ENCODE data around the gene FNDC3A. TPM values are rescaled to one million over a fixed set of nuclear protein-coding genes. Genes with fewer than 3 reads are reported as not detected.
"Not testable (repeated sequence)": the region's sequence is repeated elsewhere in the genome, so short reads cannot be mapped to it uniquely, and the experiment has no call there.

The FNDC3A gene
- total RNA-seq, 1 experiment from 2014 or later, result 34.3 TPM

DNA sequence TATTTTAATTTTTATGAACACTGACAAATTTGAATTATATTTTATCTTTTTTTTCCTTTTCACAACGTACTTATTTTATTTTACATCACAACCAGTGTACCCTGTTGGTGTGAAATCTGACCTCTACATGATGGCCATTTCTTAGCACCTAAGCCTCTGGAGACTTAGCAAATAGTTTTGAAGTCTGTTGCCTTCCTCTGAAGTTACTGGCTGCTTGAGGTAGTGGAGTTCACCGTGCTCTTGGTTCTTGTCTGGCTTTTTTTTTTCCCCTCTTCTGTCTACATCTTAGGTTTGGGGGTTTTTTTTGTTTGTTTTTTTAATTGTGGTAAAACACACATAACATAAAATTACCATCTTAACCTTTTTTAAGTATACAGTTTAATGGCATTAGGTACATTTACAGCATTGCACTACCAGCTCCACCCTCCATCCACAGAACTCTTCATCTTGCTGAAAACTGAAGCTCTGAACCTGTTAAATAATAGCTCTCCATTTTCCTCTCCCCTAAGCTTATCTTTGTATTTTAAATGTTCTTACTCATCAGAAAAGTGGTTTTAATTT lies 150.3 kb downstream of the FNDC3A start:
- CTCF ChIA-PET, result no interaction called here
- no peak overlapping the region for H2AFZ ChIP-seq
- no peaks in the 10 kb centered on the region for H3F3A ChIP-seq (ENCODE audit: insufficient read depth, low read depth)
- H3K27ac ChIP-seq, result no peak overlapping the region
- H3K4me2 ChIP-seq, result no peak overlapping the region
- POLR2A ChIA-PET (ENCODE audit: unreplicated experiment), result interaction anchor here (0.7 kb wide), 1 partner anchor 15 kb away, joined by 5 read pairs; no protein-coding TSS in a partner anchor
- H3K79me2 ChIP-seq (ENCODE audit: low read depth), result no peaks in the 10 kb centered on the region
- BruUV-seq (replicated peaks), result no TSS peak
- H3K4me3 ChIP-seq, result no peak overlapping the region
- no peak for DNase-seq
- H3K27me3 ChIP-seq (ENCODE audit: insufficient read depth, low read depth), result no peaks in the 10 kb centered on the region
- H3K9me2 ChIP-seq (ENCODE audit: insufficient read depth), result no peaks in the 10 kb centered on the region
- TF ChIP-seq EZH2 (IDR thresholded peaks at IDR 0.05; ENCODE audit: low read depth), result no peak
- TF ChIP-seq, protein P1, sequence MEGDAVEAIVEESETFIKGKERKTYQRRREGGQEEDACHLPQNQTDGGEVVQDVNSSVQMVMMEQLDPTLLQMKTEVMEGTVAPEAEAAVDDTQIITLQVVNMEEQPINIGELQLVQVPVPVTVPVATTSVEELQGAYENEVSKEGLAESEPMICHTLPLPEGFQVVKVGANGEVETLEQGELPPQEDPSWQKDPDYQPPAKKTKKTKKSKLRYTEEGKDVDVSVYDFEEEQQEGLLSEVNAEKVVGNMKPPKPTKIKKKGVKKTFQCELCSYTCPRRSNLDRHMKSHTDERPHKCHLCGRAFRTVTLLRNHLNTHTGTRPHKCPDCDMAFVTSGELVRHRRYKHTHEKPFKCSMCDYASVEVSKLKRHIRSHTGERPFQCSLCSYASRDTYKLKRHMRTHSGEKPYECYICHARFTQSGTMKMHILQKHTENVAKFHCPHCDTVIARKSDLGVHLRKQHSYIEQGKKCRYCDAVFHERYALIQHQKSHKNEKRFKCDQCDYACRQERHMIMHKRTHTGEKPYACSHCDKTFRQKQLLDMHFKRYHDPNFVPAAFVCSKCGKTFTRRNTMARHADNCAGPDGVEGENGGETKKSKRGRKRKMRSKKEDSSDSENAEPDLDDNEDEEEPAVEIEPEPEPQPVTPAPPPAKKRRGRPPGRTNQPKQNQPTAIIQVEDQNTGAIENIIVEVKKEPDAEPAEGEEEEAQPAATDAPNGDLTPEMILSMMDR (conservative IDR thresholded peaks at IDR 0.05), result no peak
- H3K36me3 ChIP-seq (ENCODE audit: low read depth), result peaks cover 9% of the 10 kb centered on the region
- H3K4me1 ChIP-seq (replicated peaks; ENCODE audit: insufficient read depth), result no peaks in the 10 kb centered on the region
- intact Hi-C loops (cut with micrococcal nuclease; ENCODE audit: unreplicated experiment), result no loop called here
- H3K9me3 ChIP-seq (ENCODE audit: insufficient read depth, low read depth), result no peaks in the 10 kb centered on the region
- H4K20me1 ChIP-seq (ENCODE audit: insufficient read depth), result peaks cover 17% of the 10 kb centered on the region; the same call in 1 of the 2 replicates

DNA sequence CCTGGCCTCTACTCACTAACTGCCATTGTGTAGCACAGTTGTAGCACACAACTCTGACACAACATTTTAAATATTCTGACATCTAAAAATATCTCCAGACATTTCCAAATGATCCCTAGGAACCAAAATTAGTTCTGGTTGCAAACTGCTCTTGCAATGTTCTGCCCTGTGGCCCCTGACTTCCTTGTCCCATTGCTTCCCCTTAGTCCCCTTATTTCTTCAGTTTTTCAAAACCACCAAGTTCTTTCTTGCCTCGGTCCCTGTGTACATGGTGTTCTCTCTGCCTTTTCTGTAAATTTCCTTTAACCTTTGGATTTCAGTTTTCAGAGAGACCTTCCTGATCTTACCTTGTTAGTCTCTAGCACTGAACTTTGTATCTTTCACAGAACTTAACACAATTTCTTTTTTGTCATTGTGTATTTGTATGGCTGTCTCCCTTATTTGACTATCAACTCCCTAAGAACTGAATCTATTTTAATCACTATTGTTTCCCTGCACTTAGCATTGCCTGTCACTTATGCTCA lies 156.8 kb downstream of the FNDC3A start:
- TF ChIP-seq, protein P1 (conservative IDR thresholded peaks at IDR 0.05), result no peak
- TF ChIP-seq EZH2 (IDR thresholded peaks at IDR 0.05; ENCODE audit: low read depth), result no peak
- DNase-seq, result no peak
- Histone ChIP-seq H3F3A (ENCODE audit: insufficient read depth, low read depth) (no peaks in the 10 kb centered on the region), H2AFZ (no peak overlapping the region), H3K4me1 (replicated peaks; ENCODE audit: insufficient read depth) (no peaks in the 10 kb centered on the region), H3K9me2 (ENCODE audit: insufficient read depth) (no peaks in the 10 kb centered on the region), H3K27me3 (ENCODE audit: insufficient read depth, low read depth) (no peaks in the 10 kb centered on the region), H3K4me2 (no peak overlapping the region), H3K9me3 (ENCODE audit: insufficient read depth, low read depth) (no peaks in the 10 kb centered on the region), H3K36me3 (ENCODE audit: low read depth) (peaks cover 8% of the 10 kb centered on the region), H4K20me1 (ENCODE audit: insufficient read depth) (peaks cover 15% of the 10 kb centered on the region; the same call in 1 of the 2 replicates), H3K79me2 (ENCODE audit: low read depth) (no peaks in the 10 kb centered on the region), H3K27ac (no peak overlapping the region), H3K4me3 (no peak overlapping the region)
- ChIA-PET CTCF (no interaction called here), POLR2A (ENCODE audit: unreplicated experiment) (no interaction called here)
- BruUV-seq (replicated peaks), result no TSS peak
- intact Hi-C loops (cut with micrococcal nuclease; ENCODE audit: unreplicated experiment), result no loop called here

DNA sequence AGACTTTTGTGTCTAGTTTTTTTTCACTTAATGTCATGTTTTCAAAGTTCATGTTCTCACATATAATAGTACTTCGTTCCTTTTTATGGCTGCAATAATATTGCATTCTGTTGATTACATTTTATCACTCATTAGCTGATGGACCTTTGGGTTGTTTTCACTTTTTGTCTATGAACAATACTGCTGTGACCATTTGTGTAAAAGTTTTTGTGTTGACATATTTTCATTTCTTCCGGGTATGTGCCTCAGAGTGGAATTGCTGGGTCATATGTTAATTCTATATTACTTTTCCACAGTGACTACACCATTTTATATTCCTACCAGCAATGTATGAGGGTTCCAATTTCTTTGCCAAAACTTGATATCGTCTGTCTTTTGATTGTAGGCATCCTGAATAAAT lies 158.6 kb downstream of the FNDC3A start:
- no peaks in the 10 kb centered on the region for H3K27me3 ChIP-seq (ENCODE audit: insufficient read depth, low read depth)
- H3F3A ChIP-seq (ENCODE audit: insufficient read depth, low read depth), result no peaks in the 10 kb centered on the region
- no peaks in the 10 kb centered on the region for H3K79me2 ChIP-seq (ENCODE audit: low read depth)
- no peak for TF ChIP-seq EZH2 (IDR thresholded peaks at IDR 0.05; ENCODE audit: low read depth)
- TF ChIP-seq, protein P1 (conservative IDR thresholded peaks at IDR 0.05), result no peak
- DNase-seq, result no peak
- BruUV-seq (replicated peaks), result no TSS peak
- no peaks in the 10 kb centered on the region for H3K9me3 ChIP-seq (ENCODE audit: insufficient read depth, low read depth)
- H3K4me3 ChIP-seq, result no peak overlapping the region
- CTCF ChIA-PET, result no interaction called here
- POLR2A ChIA-PET (ENCODE audit: unreplicated experiment), result no interaction called here
- H4K20me1 ChIP-seq (ENCODE audit: insufficient read depth), result peaks cover 8% of the 10 kb centered on the region; the same call in 1 of the 2 replicates
- intact Hi-C loops (cut with micrococcal nuclease; ENCODE audit: unreplicated experiment), result no loop called here
- peaks cover 8% of the 10 kb centered on the region for H3K36me3 ChIP-seq (ENCODE audit: low read depth)
- no peaks in the 10 kb centered on the region for H3K9me2 ChIP-seq (ENCODE audit: insufficient read depth)
- no peak overlapping the region for H2AFZ ChIP-seq
- no peak overlapping the region for H3K4me2 ChIP-seq
- H3K27ac ChIP-seq, result no peak overlapping the region
- H3K4me1 ChIP-seq (replicated peaks; ENCODE audit: insufficient read depth), result no peaks in the 10 kb centered on the region

DNA sequence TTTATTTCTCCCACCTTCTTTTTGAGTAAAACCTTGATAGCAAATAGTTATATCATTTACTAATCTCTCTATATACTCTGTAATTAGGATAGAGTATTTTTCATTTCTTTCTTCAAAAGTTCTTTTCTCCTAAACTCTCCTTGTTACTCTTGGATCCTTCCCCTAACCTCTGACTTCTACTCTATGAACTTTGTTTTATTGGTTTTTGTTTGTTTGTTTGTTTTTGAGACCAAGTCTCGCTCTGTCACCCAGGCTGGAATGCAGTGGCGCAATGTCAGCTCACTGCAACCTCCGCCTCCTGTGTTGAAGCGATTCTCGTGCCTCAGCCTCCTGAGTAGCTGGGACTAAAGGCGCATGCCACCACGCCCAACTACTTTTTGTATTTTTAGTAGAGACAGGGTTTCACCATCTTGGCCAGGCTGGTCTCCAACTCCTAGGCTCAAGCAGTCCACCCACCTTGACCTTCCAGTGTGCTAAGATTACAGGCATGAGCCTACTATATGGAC lies 161.5 kb downstream of the FNDC3A start:
- H4K20me1 ChIP-seq (ENCODE audit: insufficient read depth); H3K27me3 ChIP-seq (ENCODE audit: insufficient read depth, low read depth); H3K36me3 ChIP-seq (ENCODE audit: low read depth); intact Hi-C loops (cut with micrococcal nuclease; ENCODE audit: unreplicated experiment); H3K4me2 ChIP-seq; H2AFZ ChIP-seq; H3K4me1 ChIP-seq (replicated peaks; ENCODE audit: insufficient read depth); H3K4me3 ChIP-seq; BruUV-seq (replicated peaks); H3K9me2 ChIP-seq (ENCODE audit: insufficient read depth); POLR2A ChIA-PET (ENCODE audit: unreplicated experiment); H3K27ac ChIP-seq; H3K79me2 ChIP-seq (ENCODE audit: low read depth); H3K9me3 ChIP-seq (ENCODE audit: insufficient read depth, low read depth); H3F3A ChIP-seq (ENCODE audit: insufficient read depth, low read depth); DNase-seq; CTCF ChIA-PET: not testable (repeated sequence)

Measured in PC-9 (cell line).